MM.1S (cell line): Measurements from ENCODE around the gene HTRA3.

Source experiments
- DNase-seq: peaks from one replicate; pipeline ENCODE4 v3.0.0-alpha.2; 2015
- H2AFZ ChIP-seq: fragments of 300-600 bp; sonication (generic); 2 replicates; pipeline ENCODE4 v1.6.0; 2016; ENCODE audit warnings: antibody characterized with exemption, low read length
- H3F3A ChIP-seq: fragments of 300-600 bp; sonication (generic); 2 replicates; pipeline ENCODE4 v1.6.1; 2016; ENCODE audit warnings: mild to moderate bottlenecking, antibody characterized with exemption, low read length, moderate library complexity, mixed read lengths; ENCODE audit not compliant: insufficient read depth
- H3K27ac ChIP-seq: fragments of 300-600 bp; sonication (generic); 2 replicates; pipeline ENCODE4 v1.5.1; 2016; ENCODE audit warnings: mild to moderate bottlenecking, low read length
- H3K27me3 ChIP-seq: fragments of 300-600 bp; sonication (generic); replicated peaks from 2 replicates; pipeline ENCODE4 v1.6.0; 2016; ENCODE audit warnings: low read length; ENCODE audit not compliant: insufficient read depth
- H3K36me3 ChIP-seq: fragments of 300-600 bp; sonication (generic); replicated peaks from 2 replicates; pipeline ENCODE4 v1.6.1; 2016; ENCODE audit warnings: mild to moderate bottlenecking, low read length, mixed read lengths; ENCODE audit not compliant: insufficient read depth
- H3K4me1 ChIP-seq: fragments of 300-600 bp; sonication (generic); 2 replicates; pipeline ENCODE4 v1.6.1; 2016; ENCODE audit warnings: low read length, mixed read lengths
- H3K4me2 ChIP-seq: fragments of 300-600 bp; sonication (generic); 2 replicates; pipeline ENCODE4 v1.6.0; 2016; ENCODE audit warnings: low read depth, low read length
- H3K4me3 ChIP-seq: fragments of 300-600 bp; sonication (generic); 2 replicates; pipeline ENCODE4 v1.5.1; 2016; ENCODE audit warnings: low read length, mixed read lengths
- H3K79me2 ChIP-seq: fragments of 300-600 bp; sonication (generic); 2 replicates; pipeline ENCODE4 v1.6.1; 2016; ENCODE audit warnings: mixed run types, low read length, mixed read lengths
- H3K9ac ChIP-seq: fragments of 300-600 bp; sonication (generic); 2 replicates; pipeline ENCODE4 v1.6.1; 2016; ENCODE audit warnings: low read length, mixed read lengths
- H3K9me2 ChIP-seq: fragments of 300-600 bp; sonication (generic); replicated peaks from 2 replicates; pipeline ENCODE4 v1.6.1; 2016; ENCODE audit warnings: mild to moderate bottlenecking, low read length, mixed read lengths; ENCODE audit not compliant: insufficient read depth
- H3K9me3 ChIP-seq: fragments of 300-600 bp; sonication (generic); replicated peaks from 2 replicates; pipeline ENCODE4 v1.6.1; 2016; ENCODE audit warnings: mild to moderate bottlenecking, low read length, mixed read lengths; ENCODE audit not compliant: insufficient read depth
- H4K20me1 ChIP-seq: fragments of 300-600 bp; sonication (generic); 2 replicates; pipeline ENCODE4 v1.6.1; 2016; ENCODE audit warnings: mild to moderate bottlenecking, low read length, moderate library complexity, mixed read lengths; ENCODE audit not compliant: insufficient read depth
- EZH2 ChIP-seq: fragments of 300-600 bp; sonication (generic); optimal IDR thresholded peaks from 2 replicates; pipeline ENCODE3; 2017; ENCODE audit warnings: low read depth, mild to moderate bottlenecking, antibody characterized with exemption, low read length, mixed read lengths
- EZH2phosphoT487 ChIP-seq: fragments of 300-600 bp; sonication (generic); IDR thresholded peaks from 2 replicates; pipeline ENCODE4 v1.6.1; 2018; ENCODE audit warnings: antibody characterized with exemption, low read length
- TF ChIP-seq, protein P1 (sequence below): fragments of 300-600 bp; sonication (generic); IDR thresholded peaks from 2 replicates; pipeline ENCODE4 v1.5.1; 2016; ENCODE audit warnings: antibody characterized with exemption, low read length, mixed read lengths

The HTRA3 gene

DNA sequence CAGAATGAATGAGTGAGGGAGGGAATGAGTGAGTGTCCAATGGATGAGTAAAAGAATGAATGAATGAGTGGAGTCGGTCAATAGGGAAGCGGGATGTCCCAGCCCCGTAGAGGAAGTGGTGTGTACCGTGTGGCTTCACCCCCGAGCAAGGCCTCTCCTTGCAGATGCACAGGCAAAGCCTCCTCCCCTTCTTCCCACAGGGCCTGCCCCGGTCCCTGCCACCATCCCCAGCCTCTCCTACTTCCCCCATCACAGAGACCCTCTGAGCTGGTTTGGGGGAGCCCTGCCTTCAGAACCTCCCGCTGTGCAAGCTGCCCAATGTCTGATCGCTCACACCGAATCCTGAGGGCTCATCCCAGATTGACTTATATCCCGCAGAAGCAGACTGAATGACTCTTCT is 13.6 kb downstream of the HTRA3 start:
- H3K4me3 ChIP-seq = no peak overlapping the region
- H3K27me3 ChIP-seq = peaks cover 99% of the 10 kb centered on the region
- no peak for TF ChIP-seq EZH2
- TF ChIP-seq, protein P1, sequence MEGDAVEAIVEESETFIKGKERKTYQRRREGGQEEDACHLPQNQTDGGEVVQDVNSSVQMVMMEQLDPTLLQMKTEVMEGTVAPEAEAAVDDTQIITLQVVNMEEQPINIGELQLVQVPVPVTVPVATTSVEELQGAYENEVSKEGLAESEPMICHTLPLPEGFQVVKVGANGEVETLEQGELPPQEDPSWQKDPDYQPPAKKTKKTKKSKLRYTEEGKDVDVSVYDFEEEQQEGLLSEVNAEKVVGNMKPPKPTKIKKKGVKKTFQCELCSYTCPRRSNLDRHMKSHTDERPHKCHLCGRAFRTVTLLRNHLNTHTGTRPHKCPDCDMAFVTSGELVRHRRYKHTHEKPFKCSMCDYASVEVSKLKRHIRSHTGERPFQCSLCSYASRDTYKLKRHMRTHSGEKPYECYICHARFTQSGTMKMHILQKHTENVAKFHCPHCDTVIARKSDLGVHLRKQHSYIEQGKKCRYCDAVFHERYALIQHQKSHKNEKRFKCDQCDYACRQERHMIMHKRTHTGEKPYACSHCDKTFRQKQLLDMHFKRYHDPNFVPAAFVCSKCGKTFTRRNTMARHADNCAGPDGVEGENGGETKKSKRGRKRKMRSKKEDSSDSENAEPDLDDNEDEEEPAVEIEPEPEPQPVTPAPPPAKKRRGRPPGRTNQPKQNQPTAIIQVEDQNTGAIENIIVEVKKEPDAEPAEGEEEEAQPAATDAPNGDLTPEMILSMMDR = no peak
- no peak for TF ChIP-seq EZH2phosphoT487
- no peaks in the 10 kb centered on the region for H4K20me1 ChIP-seq
- no peaks in the 10 kb centered on the region for H3K9me3 ChIP-seq
- no peaks in the 10 kb centered on the region for H3K79me2 ChIP-seq
- H3K9me2 ChIP-seq = no peaks in the 10 kb centered on the region
- H3K27ac ChIP-seq = no peak overlapping the region
- no peak overlapping the region for H3K4me2 ChIP-seq
- no peaks in the 10 kb centered on the region for H3K36me3 ChIP-seq
- no peaks in the 10 kb centered on the region for H3F3A ChIP-seq
- H3K4me1 ChIP-seq = no peaks in the 10 kb centered on the region
- no peak for DNase-seq
- no peak overlapping the region for H2AFZ ChIP-seq
- no peak overlapping the region for H3K9ac ChIP-seq

DNA sequence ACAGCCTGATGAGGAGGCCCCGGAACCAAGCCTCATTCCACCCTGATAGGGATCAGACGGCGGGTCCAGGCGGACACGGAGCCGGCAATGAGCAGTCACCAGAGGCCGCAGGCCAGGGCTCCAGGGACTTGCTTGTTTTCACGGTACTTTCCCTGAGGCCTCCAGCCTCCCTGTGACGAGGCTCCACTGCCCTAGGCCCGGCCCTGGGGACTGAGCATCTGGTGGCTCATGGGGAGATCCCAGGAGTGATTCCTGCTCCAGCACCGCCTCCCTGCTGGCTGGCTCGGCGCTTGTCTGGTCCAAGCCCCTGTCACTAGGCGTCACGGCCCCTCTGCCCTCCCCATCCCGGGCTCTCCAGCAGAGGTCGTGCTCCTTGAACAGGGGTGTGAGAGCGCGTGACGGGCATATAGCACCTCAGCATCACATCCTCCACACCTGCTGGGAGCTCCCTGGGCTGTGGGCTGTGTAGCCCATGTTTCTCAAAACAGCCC is 14.1 kb downstream of the HTRA3 start:
- Histone ChIP-seq H3K27ac (no peak overlapping the region), H3K4me2 (no peak overlapping the region), H3K27me3 (peaks cover 95% of the 10 kb centered on the region), H3K79me2 (no peaks in the 10 kb centered on the region), H3K9me3 (no peaks in the 10 kb centered on the region), H3K4me1 (no peaks in the 10 kb centered on the region), H3F3A (no peaks in the 10 kb centered on the region), H4K20me1 (no peaks in the 10 kb centered on the region), H3K9me2 (no peaks in the 10 kb centered on the region), H2AFZ (no peak overlapping the region), H3K9ac (no peak overlapping the region), H3K36me3 (no peaks in the 10 kb centered on the region), H3K4me3 (no peak overlapping the region)
- DNase-seq = no peak
- TF ChIP-seq, protein P1 = no peak
- TF ChIP-seq EZH2phosphoT487 = no peak
- no peak for TF ChIP-seq EZH2

DNA sequence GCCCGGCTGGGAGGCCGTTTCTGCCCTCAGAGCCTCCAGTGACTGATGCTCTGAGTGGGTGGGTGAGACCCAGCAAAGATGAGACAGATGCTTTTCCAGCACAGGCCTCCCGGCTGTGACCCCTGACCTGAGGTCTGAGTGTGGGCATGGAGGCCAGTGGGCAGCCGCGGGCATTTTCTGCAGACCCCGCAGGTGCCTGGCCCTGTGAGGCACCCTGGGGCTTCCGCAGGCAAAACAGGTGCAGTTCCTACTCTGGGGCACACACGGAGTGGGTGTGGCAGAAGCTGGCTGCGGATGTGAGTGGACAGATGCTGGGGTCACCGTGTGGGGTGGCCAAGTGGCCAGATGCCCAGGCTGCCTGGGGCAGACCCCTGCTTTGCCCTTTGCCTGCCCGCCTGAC is 14.8 kb downstream of the HTRA3 start:
- Histone ChIP-seq H3K9me2 (no peaks in the 10 kb centered on the region), H3K9me3 (no peaks in the 10 kb centered on the region), H3K79me2 (no peaks in the 10 kb centered on the region), H3F3A (no peaks in the 10 kb centered on the region), H3K4me1 (no peaks in the 10 kb centered on the region), H3K27ac (no peak overlapping the region), H4K20me1 (no peaks in the 10 kb centered on the region), H3K4me3 (no peak overlapping the region), H3K27me3 (peaks cover 93% of the 10 kb centered on the region), H3K36me3 (no peaks in the 10 kb centered on the region), H3K4me2 (no peak overlapping the region), H3K9ac (no peak overlapping the region), H2AFZ (no peak overlapping the region)
- TF ChIP-seq, protein P1 = no peak
- DNase-seq = no peak
